GM21447 (cell line): Measurements from ENCODE around the gene ASIC3.
"Not testable (repeated sequence)": the region's sequence is repeated elsewhere in the genome, so short reads cannot be mapped to it uniquely, and the experiment has no call there.

Experiments
- ATAC-seq: cut with Tn5 transposase; IDR thresholded peaks from one replicate; pipeline ENCODE4 v1.9.1; 2021; ENCODE audit not compliant: unreplicated experiment

Gene ASIC3

DNA sequence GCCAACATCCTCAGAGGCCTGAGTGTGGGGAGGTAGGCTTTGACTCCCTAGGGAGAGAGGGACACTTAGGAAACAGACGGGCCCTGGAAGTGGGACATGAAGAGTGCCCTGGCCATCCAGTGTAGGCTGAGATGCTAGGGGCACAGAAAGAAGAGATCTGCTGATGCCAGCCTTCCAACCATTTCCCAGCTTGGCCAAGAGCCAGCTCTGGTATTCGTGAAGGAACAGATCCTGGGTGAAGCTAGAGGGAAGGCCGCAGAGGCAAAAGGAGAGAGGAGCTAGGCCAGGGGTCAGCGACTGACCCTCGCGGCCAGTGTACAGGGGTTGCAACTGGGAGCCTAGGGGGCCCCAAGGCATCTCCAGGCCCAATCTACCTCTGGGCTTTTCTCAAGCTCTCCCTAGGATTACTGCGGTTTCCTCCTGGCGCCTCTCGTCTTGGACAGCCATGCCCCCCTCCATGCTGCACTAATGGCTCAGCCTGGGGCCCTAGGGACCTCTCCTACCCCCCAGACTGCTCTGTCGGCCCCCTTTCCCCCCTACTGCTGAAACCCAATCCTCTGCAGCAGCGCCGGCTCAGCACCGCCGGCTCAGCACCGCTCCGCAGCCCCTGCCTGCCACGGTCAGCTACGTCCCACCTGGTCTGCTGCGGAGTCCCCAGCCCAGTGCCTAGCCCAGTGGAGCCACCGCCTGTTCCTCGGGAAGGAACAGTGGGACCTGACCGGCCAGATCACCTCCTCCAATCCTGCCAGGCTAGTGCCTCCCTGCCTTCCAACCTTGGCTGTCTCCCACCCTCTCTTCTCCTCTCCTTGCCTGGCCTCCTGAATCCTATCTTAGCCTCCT is at the start of gene ASIC3:
ASIC3 (plus strand) TSS at position 556 of the 840 bp plus-strand sequence. CDS start 355 bp downstream, outside the sequence.
- no peak for ATAC-seq

DNA sequence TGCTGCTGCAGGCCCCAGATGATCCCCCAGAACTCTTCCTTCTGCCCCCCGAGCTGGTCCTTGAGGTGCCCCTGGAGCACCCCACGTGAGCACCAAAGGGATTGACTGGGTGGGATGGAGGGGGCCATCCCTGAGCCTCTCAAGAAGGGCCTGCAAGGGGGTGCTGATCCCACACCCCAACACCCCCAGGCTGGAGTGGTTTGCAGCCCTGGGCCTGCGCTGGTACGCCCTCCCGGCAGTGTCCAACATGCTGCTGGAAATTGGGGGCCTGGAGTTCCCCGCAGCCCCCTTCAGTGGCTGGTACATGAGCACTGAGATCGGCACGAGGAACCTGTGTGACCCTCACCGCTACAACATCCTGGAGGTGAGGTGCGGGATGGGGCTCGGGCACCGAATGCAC is 49.3 kb upstream of the ASIC3 start:
- no peak for ATAC-seq

DNA sequence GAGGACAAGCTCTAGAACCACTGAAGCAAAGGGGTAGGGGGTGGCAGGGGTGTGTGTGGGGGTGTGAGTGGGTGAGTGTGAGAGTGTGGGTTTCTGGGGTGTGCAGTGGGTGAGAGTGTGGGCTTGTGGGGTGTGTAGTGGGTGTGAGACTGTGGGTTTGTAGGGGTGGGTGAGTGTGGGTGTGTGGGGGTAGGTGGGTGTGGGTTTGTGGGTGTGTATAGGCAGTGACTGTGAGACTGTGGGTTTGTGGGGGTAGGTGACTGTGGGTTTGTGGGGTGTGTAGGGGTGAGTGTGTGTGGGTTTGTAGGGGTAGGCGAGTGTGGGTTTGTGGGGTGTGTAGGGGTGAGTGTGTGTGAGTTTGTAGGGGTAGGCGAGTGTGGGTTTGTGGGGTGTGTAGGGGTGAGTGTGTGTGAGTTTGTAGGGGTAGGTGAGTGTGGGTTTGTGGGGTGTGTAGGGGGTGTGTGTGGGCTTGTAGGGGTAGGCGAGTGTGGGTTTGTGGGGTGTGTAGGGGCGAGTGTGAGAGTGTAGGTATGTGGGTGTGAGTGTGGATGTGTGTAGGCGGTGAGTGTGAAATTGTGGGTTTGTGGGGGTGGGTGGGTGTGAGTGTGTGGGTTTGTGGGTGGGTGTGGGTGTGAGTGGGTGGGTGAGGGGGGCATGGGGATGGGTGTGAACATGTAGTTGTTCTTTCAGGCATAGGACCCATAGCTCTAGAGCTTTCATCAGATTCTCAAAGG is 48.7 kb upstream of the ASIC3 start:
- no peak for ATAC-seq

GRCh38 chr7:151000897-151001495 is 47.3 kb upstream of the ASIC3 start:
- no peak for ATAC-seq

DNA sequence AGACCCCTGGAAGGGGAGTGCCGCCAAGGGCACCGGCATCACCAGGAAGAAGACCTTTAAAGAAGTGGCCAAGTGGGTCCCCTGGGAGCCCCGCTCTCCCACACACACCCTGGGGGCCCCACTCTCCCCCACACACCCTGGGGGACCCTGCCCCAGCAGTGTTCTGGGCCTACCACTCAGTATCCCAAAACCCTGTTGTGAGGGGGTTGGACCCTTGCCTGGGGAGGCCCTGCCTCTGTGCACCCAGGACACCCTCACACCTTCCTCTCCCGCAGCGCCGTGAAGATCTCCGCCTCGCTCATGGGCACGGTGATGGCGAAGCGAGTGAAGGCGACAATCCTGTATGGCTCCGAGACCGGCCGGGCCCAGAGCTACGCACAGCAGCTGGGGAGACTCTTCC is 46.8 kb upstream of the ASIC3 start:
- no peak for ATAC-seq

DNA sequence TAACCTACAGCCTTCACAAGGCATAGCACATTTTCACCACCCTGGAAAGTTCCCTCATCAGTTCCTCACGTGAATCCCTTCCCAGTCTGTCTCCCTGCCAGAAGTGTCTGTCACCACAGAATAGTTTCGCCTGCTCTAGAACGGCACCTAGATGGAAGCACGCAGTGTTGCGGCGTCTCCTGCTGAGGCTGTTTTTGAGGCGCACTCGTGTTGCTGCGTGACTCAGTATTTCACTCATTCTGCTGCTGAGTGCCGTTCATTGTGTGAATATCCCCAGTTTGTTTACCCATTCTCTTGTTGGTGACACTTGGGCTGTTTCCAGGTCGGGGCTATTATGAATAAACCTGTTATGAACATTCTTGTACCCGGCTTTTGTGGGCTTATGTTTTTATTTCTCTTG is 44.8 kb upstream of the ASIC3 start:
- no peak for ATAC-seq

- ATAC-seq: no peak
These were observed 42.8 kb upstream of the ASIC3 start for GRCh38 chr7:151005566-151005965.

GRCh38 chr7:151006590-151007300 is 41.6 kb upstream of the ASIC3 start:
- ATAC-seq: no peak

GRCh38 chr7:151007469-151007898 is 40.8 kb upstream of the ASIC3 start:
- ATAC-seq: no peak

GRCh38 chr7:151008143-151008510 is 40.2 kb upstream of the ASIC3 start:
- ATAC-seq: peak; percentile 12

GRCh38 chr7:151008511-151009323 is 39.6 kb upstream of the ASIC3 start:
- ATAC-seq: peak; percentile 56

- ATAC-seq: no peak
These were observed 38.8 kb upstream of the ASIC3 start for GRCh38 chr7:151009327-151010036.

GRCh38 chr7:151010037-151010306 is 38.4 kb upstream of the ASIC3 start:
- no peak for ATAC-seq

DNA sequence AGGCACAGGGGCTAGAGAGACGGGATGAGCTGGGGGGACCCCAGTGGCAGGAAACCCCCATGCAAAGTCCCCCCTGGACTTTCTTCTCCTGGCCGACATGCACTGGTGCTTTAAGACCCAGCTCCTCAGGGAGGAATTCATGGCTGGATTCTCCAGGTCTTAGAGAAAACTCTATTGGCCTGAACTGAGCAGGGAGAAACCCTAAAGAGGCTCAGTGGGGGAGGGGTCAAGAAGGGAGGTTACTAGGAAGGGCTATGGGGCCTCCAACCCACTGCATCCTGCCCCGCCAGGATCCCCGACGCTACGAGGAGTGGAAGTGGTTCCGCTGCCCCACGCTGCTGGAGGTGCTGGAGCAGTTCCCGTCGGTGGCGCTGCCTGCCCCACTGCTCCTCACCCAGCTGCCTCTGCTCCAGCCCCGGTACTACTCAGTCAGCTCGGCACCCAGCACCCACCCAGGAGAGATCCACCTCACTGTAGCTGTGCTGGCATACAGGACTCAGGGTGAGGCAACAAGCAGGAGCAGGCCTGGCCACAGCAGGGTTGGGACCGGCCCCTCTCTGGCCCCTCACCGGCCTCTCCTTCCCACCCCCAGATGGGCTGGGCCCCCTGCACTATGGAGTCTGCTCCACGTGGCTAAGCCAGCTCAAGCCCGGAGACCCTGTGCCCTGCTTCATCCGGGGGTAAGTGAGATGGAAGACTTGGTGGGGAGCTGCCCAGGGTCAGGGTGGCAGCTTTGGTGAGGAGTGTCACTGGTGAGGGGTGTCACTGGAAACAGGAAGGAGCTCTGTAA is 37.8 kb upstream of the ASIC3 start:
- no peak for ATAC-seq

DNA sequence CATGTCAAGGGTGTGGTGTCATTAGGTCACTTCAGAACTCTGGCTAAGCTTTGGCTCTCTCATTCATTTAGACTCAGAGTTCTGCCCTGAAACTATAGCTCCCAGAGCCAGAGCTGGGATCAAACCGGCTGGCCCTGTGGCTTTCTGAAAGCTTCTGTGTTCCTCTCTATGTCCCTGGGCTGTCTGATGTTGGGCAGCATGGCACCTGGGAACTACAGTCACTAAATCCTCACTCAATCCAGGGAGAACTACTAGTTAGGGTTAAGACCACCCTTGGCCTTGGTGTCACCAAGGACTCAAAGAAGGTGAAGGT is 37.3 kb upstream of the ASIC3 start:
- ATAC-seq: no peak

DNA sequence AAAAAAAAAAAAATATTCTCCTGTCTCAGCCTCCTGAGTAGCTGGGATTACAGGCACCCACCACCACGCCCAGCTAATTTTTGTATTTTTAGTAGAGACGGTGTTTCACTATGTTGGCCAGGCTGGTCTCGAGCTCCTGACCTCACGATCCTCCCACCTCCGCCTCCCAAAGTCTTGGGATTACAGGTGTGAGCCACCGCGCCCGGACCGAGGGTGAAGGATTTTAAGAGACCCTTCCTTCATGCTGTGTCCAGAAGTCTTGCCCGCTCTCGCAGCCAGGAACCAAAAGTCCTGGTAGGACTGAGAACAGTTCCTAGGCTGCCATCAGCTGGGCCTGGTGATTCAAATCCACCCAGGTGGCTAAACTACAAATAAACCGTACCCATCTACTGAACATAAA is 36.7 kb upstream of the ASIC3 start:
- ATAC-seq: not testable (repeated sequence)

DNA sequence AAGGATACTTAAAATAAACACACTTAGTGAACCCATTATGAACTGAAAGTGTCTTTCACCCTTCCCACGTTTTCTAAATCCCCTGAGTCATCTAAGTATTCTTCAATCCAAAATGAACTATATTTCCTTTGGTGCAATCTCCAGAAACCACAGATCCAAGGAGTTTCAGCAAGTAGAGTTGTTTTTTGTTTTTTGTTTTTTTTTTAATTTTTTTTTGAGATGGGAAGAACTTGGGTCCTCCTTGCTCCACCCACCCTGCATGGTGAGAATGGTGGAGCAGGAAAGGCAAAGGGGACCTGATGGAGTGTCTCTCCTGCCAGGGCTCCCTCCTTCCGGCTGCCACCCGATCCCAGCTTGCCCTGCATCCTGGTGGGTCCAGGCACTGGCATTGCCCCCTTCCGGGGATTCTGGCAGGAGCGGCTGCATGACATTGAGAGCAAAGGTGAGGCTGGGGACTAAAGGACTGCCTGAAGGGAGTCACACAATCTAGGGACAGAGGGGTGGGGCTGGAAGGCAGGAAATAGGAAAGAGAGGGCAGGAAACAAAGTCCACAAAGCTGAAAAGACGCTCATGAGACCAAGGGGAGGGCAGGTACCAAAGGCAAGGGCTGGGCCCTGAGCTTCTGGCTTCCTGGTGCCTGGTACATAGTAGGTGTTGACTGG is 36.2 kb upstream of the ASIC3 start:
- ATAC-seq: no peak

DNA sequence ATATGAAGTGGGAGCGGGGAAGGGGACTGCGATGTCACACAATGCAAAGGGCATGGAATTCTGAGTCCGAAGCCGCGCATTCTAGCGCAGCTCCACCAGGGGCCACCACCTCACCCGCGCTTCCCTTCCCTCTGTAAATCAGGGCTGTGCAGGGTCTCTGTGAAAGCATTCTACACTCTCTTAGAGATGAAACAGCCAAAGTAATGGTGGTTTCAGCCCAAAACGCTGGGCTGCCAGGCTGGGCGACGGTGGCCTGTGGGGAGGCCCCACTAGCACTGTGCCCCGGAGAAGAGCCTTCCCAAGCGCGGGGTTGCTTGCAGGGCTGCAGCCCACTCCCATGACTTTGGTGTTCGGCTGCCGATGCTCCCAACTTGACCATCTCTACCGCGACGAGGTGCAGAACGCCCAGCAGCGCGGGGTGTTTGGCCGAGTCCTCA is 35.4 kb upstream of the ASIC3 start:
- no peak for ATAC-seq

GRCh38 chr7:151013356-151013732 is 35.0 kb upstream of the ASIC3 start:
- no peak for ATAC-seq
